Activated naive CD4-positive, alpha-beta T cell treated with anti-CD3 and anti-CD28 coated beads for 36 hours (primary cell): ENCODE measurements around the gene ZNF410. TPM values are rescaled to one million over a fixed set of nuclear protein-coding genes. Genes with fewer than 3 reads are reported as not detected.
"Not testable (repeated sequence)": the region's sequence is repeated elsewhere in the genome, so short reads cannot be mapped to it uniquely, and the experiment has no call there.

Experiments
- CTCF ChIA-PET: fragments of 350-600 bp; sonication (Branson Sonifier 250); formaldehyde crosslinking; loops from one replicate; lab custom pipeline; 2021; ENCODE audit warnings: antibody characterized with exemption; lab: Charles Lee
- DNase-seq: peaks from one replicate; pipeline ENCODE4 v3.0.0-alpha.2; 2020
- H3K27ac Mint-ChIP-seq: one replicate; pipeline ENCODE4 v1.8.0; 2021; ENCODE audit warnings: mild to moderate bottlenecking, mixed read lengths
- H3K27me3 Mint-ChIP-seq: one replicate; pipeline ENCODE4 v1.8.0; 2021; ENCODE audit warnings: low read depth, mixed read lengths
- H3K36me3 Mint-ChIP-seq: one replicate; pipeline ENCODE4 v1.8.0; 2021; ENCODE audit warnings: low read depth, mixed read lengths
- H3K4me1 Mint-ChIP-seq: one replicate; pipeline ENCODE4 v1.8.0; 2021; ENCODE audit warnings: low read depth, mixed read lengths
- H3K4me3 Mint-ChIP-seq: one replicate; pipeline ENCODE4 v1.8.0; 2021; ENCODE audit warnings: mild to moderate bottlenecking, moderate library complexity, mixed read lengths
- H3K9me3 Mint-ChIP-seq: one replicate; pipeline ENCODE4 v1.8.0; 2021; ENCODE audit warnings: mixed read lengths
- intact Hi-C: fragments of 100-400 bp; cut with micrococcal nuclease; formaldehyde crosslinking; loops from one replicate; pipeline ENCODE4 v1.15.1; 2023
- total RNA-seq, 2 experiments: library from RNA; stranded (reverse); gene quantifications; one replicate each; pipeline ENCODE4 v1.2.3, GENCODE V29; 2021

Gene ZNF410
- total RNA-seq, 2 experiments from 2014 or later: 51.0 to 56.8 TPM

GRCh38 chr14:73863209-73863608, 23.4 kb upstream of the ZNF410 start:
- Mint-ChIP-seq H3K27ac (no peak overlapping the region), H3K27me3 (no peaks in the 10 kb centered on the region), H3K4me1 (no peaks in the 10 kb centered on the region), H3K9me3 (no peaks in the 10 kb centered on the region), H3K36me3 (peaks cover 15% of the 10 kb centered on the region), H3K4me3 (no peak overlapping the region)
- CTCF ChIA-PET: interaction anchor here (1.1 kb wide), 1 partner anchor 230 kb away, joined by 3 read pairs; no protein-coding TSS in a partner anchor
- intact Hi-C loops: no loop called here
- DNase-seq: no peak

- no peaks in the 10 kb centered on the region for H3K9me3 Mint-ChIP-seq
- intact Hi-C loops: no loop called here
- no peaks in the 10 kb centered on the region for H3K4me1 Mint-ChIP-seq
- no peaks in the 10 kb centered on the region for H3K27me3 Mint-ChIP-seq
- H3K4me3 Mint-ChIP-seq: no peak overlapping the region
- CTCF ChIA-PET: interaction anchor here (1.2 kb wide), 1 partner anchor 137 kb away, joined by 7 read pairs; no protein-coding TSS in a partner anchor
- no peak overlapping the region for H3K27ac Mint-ChIP-seq
- peaks cover 14% of the 10 kb centered on the region for H3K36me3 Mint-ChIP-seq
- no peak for DNase-seq
Observed at GRCh38 chr14:73865534-73866113, 21.0 kb upstream of the ZNF410 start.

GRCh38 chr14:73869754-73870153, 16.9 kb upstream of the ZNF410 start:
- H3K36me3 Mint-ChIP-seq, DNase-seq, H3K9me3 Mint-ChIP-seq, H3K27ac Mint-ChIP-seq, H3K27me3 Mint-ChIP-seq, H3K4me1 Mint-ChIP-seq, H3K4me3 Mint-ChIP-seq, intact Hi-C loops: not testable (repeated sequence)
- CTCF ChIA-PET: interaction anchor here (0.6 to 0.8 kb wide), 4 partner anchors 115 to 893 kb away, joined by 3 to 4 read pairs (median 4); no protein-coding TSS in a partner anchor

GRCh38 chr14:73870525-73871235, 16.0 kb upstream of the ZNF410 start:
- no peak for DNase-seq
- no peaks in the 10 kb centered on the region for H3K9me3 Mint-ChIP-seq
- no peaks in the 10 kb centered on the region for H3K27me3 Mint-ChIP-seq
- CTCF ChIA-PET: interaction anchor here (0.6 kb wide), 1 partner anchor 116 kb away, joined by 3 read pairs; no protein-coding TSS in a partner anchor
- peaks cover 2% of the 10 kb centered on the region for H3K36me3 Mint-ChIP-seq
- no peaks in the 10 kb centered on the region for H3K4me1 Mint-ChIP-seq
- intact Hi-C loops: no loop called here
- H3K4me3 Mint-ChIP-seq: no peak overlapping the region
- H3K27ac Mint-ChIP-seq: no peak overlapping the region

- DNase-seq: no peak
- no peaks in the 10 kb centered on the region for H3K36me3 Mint-ChIP-seq
- H3K27me3 Mint-ChIP-seq: no peaks in the 10 kb centered on the region
- H3K27ac Mint-ChIP-seq: no peak overlapping the region
- no peak overlapping the region for H3K4me3 Mint-ChIP-seq
- CTCF ChIA-PET: interaction anchor here (0.7 kb wide), 1 partner anchor 16 kb away, joined by 3 read pairs; no protein-coding TSS in a partner anchor
- no peaks in the 10 kb centered on the region for H3K4me1 Mint-ChIP-seq
- intact Hi-C loops: no loop called here
- H3K9me3 Mint-ChIP-seq: no peaks in the 10 kb centered on the region
Observed at GRCh38 chr14:73873660-73874059, 13.0 kb upstream of the ZNF410 start.

- CTCF ChIA-PET: no interaction called here
- H3K9me3 Mint-ChIP-seq: no peaks in the 10 kb centered on the region
- no peak overlapping the region for H3K27ac Mint-ChIP-seq
- no peaks in the 10 kb centered on the region for H3K36me3 Mint-ChIP-seq
- DNase-seq: no peak
- intact Hi-C loops: no loop called here
- H3K4me1 Mint-ChIP-seq: no peaks in the 10 kb centered on the region
- no peak overlapping the region for H3K4me3 Mint-ChIP-seq
- H3K27me3 Mint-ChIP-seq: no peaks in the 10 kb centered on the region
Observed at GRCh38 chr14:73877790-73878189, 8.9 kb upstream of the ZNF410 start.

GRCh38 chr14:73878436-73878835, 8.2 kb upstream of the ZNF410 start:
- Mint-ChIP-seq H3K36me3 (no peaks in the 10 kb centered on the region), H3K27me3 (no peaks in the 10 kb centered on the region), H3K9me3 (no peaks in the 10 kb centered on the region), H3K4me1 (no peaks in the 10 kb centered on the region), H3K4me3 (no peak overlapping the region), H3K27ac (no peak overlapping the region)
- CTCF ChIA-PET: no interaction called here
- DNase-seq: no peak
- intact Hi-C loops: no loop called here

GRCh38 chr14:73879027-73879426, 7.6 kb upstream of the ZNF410 start:
- DNase-seq: no peak
- no peaks in the 10 kb centered on the region for H3K36me3 Mint-ChIP-seq
- no peak overlapping the region for H3K27ac Mint-ChIP-seq
- intact Hi-C loops: no loop called here
- no peaks in the 10 kb centered on the region for H3K4me1 Mint-ChIP-seq
- H3K4me3 Mint-ChIP-seq: no peak overlapping the region
- CTCF ChIA-PET: interaction anchor here (0.7 kb wide), 1 partner anchor 92 kb away, joined by 4 read pairs; no protein-coding TSS in a partner anchor
- no peaks in the 10 kb centered on the region for H3K9me3 Mint-ChIP-seq
- H3K27me3 Mint-ChIP-seq: no peaks in the 10 kb centered on the region

- intact Hi-C loops: loop anchor here (5.0 kb wide), 1 partner anchor 133 kb away; the partner anchor contains the start of genes BBOF1 and ENTPD5
- H3K9me3 Mint-ChIP-seq: no peaks in the 10 kb centered on the region
- no peak for DNase-seq
- CTCF ChIA-PET: interaction anchor here (0.5 kb wide), 1 partner anchor 315 kb away, joined by 4 read pairs; no protein-coding TSS in a partner anchor
- peaks cover 6% of the 10 kb centered on the region for H3K36me3 Mint-ChIP-seq
- H3K4me1 Mint-ChIP-seq: peaks cover 39% of the 10 kb centered on the region
- peak overlapping the region; percentile 24 for H3K27ac Mint-ChIP-seq
- no peaks in the 10 kb centered on the region for H3K27me3 Mint-ChIP-seq
- H3K4me3 Mint-ChIP-seq: peak overlapping the region; percentile 88
Observed at GRCh38 chr14:73884438-73885190, 2.0 kb upstream of the ZNF410 start.

- Mint-ChIP-seq H3K9me3 (no peaks in the 10 kb centered on the region), H3K36me3 (peaks cover 10% of the 10 kb centered on the region), H3K27ac (peak overlapping the region; percentile 94), H3K4me3 (peak overlapping the region; percentile 88), H3K4me1 (peaks cover 50% of the 10 kb centered on the region), H3K27me3 (no peaks in the 10 kb centered on the region)
- intact Hi-C loops: loop anchor here (2.0 to 5.0 kb wide), 5 partner anchors 100 to 828 kb away; partner anchors contain the start of genes BBOF1, ENTPD5, ISCA2 and NPC2
- DNase-seq: no peak
- CTCF ChIA-PET: interaction anchor here (1.3 to 1.6 kb wide), 2 partner anchors 158 to 317 kb away, joined by 3 to 4 read pairs; no protein-coding TSS in a partner anchor
Observed at GRCh38 chr14:73887318-73887616, 608 bp downstream of the ZNF410 start.

GRCh38 chr14:73887694-73888459, 1.2 kb downstream of the ZNF410 start:
- DNase-seq: no peak
- H3K27me3 Mint-ChIP-seq: no peaks in the 10 kb centered on the region
- H3K9me3 Mint-ChIP-seq: no peaks in the 10 kb centered on the region
- CTCF ChIA-PET: interaction anchor here (0.7 to 1.7 kb wide), 2 partner anchors 159 to 416 kb away, joined by 3 to 5 read pairs; no protein-coding TSS in a partner anchor
- intact Hi-C loops: loop anchor here (2.0 to 5.0 kb wide), 5 partner anchors 101 to 829 kb away; partner anchors contain the start of genes BBOF1, ENTPD5, ISCA2 and NPC2
- peaks cover 10% of the 10 kb centered on the region for H3K36me3 Mint-ChIP-seq
- H3K4me3 Mint-ChIP-seq: peak overlapping the region; percentile 88
- H3K4me1 Mint-ChIP-seq: peaks cover 50% of the 10 kb centered on the region
- peak overlapping the region; percentile 94 for H3K27ac Mint-ChIP-seq
